COLO668 (cell line): ENCODE data around the gene ALOX5AP.

ENCODE experiments used
- DNase-seq: peaks from one replicate; lab custom pipeline; 2025; ENCODE audit not compliant: unreplicated experiment; lab: John Stamatoyannopoulos, UW

Gene ALOX5AP

GRCh38 chr13:30759748-30760147 lies 24.4 kb downstream of the ALOX5AP start:
- DNase-seq, result no peak

DNA sequence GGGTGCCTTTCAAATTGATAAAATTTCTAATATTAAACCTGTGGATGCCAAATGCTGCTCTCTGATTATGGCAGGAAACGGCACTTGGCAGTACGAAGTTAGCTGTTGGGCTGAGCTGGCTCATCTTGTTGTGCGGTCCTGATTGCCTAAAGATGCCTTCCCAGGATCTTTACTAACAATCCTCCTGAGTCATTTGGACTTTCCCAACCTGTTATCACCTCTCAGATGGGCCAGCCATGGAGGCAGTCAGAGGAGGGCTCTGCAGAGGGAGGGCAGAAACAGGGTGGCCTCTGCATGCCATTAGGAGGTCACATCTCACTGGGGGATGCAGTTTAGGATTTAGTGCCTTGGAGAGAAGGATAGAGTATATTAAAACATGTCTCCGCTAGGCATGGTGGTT lies 27.3 kb downstream of the ALOX5AP start:
- DNase-seq, result no peak

DNA sequence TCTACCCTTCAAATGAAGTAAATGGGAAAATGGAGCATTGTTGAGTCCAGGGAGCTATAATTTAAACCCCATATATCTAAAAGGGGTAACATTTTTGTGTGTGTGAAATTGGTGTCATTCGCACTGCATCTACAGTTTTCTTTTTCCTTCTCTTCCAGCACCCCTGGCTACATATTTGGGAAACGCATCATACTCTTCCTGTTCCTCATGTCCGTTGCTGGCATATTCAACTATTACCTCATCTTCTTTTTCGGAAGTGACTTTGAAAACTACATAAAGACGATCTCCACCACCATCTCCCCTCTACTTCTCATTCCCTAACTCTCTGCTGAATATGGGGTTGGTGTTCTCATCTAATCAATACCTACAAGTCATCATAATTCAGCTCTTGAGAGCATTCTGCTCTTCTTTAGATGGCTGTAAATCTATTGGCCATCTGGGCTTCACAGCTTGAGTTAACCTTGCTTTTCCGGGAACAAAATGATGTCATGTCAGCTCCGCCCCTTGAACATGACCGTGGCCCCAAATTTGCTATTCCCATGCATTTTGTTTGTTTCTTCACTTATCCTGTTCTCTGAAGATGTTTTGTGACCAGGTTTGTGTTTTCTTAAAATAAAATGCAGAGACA lies 28.6 kb downstream of the ALOX5AP start:
- DNase-seq, result no peak

DNA sequence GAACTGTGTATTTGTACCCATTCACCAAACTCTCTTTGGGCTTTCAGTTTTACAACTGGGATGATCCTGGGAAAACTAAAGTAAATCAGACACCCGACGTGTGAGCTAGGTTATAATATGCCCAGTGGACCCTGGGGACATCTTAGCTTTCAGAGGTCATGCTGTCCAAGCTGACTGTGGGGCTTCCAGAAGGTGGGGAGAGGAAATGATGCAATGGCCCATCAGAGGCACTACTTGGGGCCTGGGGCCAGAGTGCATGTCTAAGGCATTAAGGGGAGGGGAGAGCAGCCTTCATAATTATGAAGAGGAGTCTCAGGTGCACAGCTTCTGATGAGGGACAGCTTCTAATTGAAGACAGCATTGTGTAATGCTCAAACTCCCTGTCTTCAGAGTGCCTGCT lies 30.9 kb downstream of the ALOX5AP start:
- no peak for DNase-seq

DNA sequence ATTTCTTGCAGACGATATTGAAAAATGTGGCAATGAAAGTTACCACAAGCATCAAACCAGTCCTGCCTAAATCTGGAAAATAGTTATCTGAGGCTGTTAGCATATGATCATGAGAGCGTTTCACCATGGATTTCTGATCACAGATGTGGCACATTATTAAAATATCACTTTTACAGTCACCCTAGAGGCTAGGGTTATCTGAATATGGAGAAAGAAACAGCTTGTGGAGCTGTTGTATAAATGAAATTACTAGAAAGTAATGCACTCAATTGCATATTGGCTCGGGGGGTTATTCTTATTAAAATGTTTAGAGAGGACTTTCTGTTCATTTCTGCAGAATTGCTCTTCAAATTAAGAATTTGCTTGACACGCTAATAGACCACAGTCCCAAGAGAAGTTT lies 35.6 kb downstream of the ALOX5AP start:
- DNase-seq, result no peak

- no peak for DNase-seq
Measured at GRCh38 chr13:30773561-30773960, 38.2 kb downstream of the ALOX5AP start.

DNA sequence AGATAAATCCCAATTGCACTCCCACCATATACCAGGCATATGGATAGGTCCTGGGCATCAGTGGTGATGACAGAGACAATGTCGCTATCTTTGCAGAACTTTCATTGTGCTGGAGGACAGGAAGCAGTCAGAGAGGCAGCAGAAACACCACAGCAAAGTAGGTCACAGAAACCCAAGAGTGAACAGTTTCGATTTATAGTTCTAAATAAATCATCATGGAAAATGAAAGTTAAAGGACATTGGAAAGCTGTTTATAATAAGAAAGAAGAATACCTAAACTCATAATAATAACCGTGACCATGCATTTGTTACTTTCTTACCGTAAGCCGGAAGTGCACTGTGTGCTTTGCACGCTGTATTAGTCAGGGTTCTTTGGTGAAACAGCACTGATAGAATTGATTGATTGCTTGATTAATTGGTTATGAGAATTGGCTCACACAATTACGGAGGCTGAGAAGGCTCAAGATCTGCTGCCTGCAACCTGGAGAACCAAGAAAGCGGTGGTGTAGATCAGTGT lies 38.9 kb downstream of the ALOX5AP start:
- DNase-seq, result no peak

- no peak for DNase-seq
Measured at GRCh38 chr13:30776661-30777060, 41.3 kb downstream of the ALOX5AP start.

DNA sequence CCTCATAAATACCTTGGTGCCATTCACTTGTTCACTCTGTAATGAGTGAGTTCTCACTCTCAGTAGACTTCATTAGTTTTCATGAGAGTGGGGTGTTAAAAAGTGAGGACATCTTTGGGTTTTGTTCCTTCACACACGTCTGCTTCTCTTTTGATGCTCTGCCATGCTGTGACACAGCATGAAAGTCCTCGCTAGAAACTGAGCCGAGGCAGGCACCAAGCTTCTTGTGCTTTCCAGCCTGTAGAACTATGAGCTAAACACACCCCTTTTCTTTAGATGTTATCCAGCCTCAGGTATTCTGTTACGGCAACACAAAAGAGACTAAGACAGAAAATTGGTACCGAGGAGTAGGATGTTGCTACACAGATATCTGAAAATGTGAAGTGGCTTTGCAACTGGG lies 43.7 kb downstream of the ALOX5AP start:
- no peak for DNase-seq

DNA sequence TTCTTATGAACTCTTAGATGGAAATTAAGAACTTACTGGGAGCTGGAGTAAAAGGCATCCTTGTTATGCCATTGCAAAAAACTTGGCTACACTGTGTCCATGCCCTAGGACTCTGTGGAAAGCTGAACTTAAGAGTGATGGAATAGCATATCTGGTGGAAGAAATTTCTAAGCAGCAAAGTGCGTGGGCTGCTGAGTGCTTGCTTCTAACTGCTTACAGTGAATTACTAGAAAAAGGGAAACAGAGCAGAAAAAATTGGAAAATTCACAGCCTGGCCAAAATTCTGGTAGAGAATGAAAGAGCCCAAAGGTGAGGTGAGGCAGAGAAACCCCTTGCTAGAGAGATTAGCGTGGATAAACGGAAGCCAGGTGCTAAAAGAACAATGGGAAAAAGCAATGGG lies 44.3 kb downstream of the ALOX5AP start:
- no peak for DNase-seq

DNA sequence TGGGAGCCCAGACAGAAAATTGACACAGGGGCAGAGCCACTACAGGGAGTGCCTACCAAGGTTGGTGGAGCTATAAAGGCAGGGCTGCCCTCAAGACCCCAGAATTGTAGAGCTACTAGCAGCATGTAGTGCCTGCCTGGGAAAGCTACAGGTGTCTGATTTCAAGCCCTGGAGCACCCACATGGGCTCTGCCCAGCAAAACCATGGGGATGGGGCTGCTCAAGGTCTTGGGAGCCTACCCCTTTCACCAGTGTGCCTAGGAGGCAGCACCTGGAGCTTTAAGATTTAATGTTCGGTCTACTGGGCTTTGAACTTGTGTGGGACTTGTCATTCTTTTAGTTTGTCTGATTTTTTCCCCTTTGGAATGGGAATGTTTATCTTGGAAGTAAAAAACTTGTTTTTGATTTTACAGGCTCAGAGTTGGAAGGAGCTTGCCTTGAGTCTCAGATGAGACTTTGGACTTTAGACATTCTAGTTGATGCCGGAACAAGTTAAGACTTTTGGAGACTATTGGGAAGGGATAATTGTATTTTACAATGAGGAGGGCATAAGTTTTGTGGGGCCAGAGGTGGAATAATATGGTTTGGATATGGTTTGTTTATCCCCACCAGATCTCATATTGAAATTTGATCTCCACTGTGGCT lies 45.1 kb downstream of the ALOX5AP start:
- DNase-seq, result no peak

DNA sequence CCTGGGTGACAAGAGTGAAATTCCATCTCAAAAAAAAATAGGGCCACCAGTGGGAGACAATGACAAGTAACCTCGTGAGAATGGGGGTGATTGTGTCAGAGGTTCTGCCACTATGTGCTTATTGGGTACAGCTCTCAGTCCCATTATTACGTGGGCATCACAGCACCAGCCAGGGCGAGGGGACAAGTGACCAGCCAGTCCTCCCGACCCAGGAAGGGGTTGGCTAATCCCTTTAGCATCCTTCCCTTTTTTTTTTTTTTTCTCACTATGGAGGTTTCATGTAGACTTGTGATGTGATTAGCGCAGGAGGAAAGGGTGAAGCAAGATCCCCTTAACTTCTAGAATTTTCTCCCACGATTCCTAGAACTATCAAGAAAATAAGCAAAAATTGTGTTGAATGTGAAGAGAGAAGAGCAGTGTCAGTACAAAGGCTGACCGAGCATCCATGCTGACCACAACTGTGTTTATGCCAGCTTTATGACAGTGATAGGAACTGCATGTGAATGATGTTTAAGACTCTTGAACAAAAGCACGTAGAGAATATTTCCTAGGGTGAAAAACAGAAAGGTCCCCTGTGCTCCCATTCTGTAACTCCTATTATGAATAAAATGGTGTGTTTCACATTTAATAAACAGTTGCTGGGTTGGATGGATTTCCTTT lies 50.0 kb downstream of the ALOX5AP start:
- no peak for DNase-seq

DNA sequence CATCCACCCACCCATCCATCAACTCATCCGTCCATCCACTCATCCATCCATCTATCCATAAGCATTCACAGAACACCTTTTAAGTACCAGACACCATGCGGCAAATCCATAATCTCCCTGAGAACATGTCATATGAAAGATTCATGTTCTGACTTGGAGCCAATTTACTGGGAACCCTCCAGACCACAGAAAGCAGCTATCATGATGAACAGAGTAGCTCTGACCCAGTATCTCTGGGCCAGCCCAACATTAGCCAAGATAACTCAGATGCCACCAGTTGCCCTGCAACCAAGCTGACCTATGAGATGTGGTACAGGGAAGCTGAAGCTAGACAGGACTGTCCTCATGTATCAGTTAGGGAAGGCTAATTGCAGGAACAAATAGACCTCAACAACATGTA lies 51.3 kb downstream of the ALOX5AP start:
- DNase-seq, result no peak

DNA sequence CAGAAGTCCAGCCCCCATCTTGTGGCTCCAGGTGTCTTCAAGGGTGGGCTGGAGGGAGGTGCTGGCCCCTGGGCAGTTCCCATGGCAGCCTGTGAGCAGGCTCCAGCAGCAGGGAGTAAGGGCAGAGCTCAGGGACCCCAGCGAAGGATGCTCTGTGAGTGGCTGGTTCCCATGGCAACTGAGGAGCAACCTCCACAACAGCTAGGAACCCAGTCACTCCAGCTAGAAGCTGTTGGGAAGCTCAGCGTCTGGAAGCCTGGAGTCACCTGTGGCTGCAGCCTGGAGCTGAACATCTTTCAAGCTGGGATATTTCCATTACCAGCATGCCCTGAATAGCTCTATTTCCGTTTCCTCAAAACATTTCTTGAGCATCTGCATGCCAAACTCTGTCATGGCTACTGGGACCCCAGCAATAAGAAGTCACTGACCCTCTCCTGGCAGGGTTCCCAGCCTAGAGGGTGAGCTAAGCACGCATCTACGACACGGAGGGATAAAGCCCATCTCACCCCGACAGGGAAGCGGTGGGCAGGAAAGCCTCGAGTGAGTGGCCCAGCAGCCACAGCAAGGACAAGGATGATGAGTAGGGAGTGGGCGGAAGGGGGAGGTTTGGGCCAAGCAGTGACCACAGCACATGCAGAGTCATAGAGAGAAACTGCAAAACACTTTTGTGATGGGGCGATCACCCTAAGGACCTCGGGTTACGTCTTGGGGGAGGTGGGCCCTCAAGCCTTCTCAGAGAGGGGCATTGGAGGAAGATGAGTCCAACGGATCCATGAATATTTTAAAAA lies 52.6 kb downstream of the ALOX5AP start:
- no peak for DNase-seq

GRCh38 chr13:30789166-30789862 lies 54.0 kb downstream of the ALOX5AP start:
- DNase-seq, result no peak

DNA sequence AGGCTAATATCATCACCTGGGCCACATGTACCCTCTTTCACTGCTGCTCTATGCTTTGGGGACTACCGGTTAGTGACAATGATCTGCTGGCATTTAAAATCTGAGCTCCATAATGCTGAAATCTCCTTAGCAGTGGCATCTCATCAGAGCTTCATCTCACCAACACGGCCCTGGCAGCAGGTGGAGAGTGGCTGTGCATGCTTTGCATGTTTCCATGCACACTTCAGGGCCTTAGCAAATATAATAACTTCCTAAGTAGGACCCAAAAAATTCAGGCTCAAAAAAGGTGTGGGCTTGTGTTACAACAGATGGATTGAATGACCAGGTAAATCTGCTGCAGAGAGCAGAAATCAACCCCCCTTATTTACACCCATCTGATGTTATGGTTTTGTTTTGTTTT lies 55.2 kb downstream of the ALOX5AP start:
- no peak for DNase-seq

GRCh38 chr13:30791354-30792001 lies 56.1 kb downstream of the ALOX5AP start:
- DNase-seq, result no peak

- DNase-seq, result no peak
Measured at GRCh38 chr13:30792285-30793000, 57.1 kb downstream of the ALOX5AP start.

- no peak for DNase-seq
Measured at GRCh38 chr13:30796132-30796572, 60.8 kb downstream of the ALOX5AP start.
